SU-DHL-6 (cell line): Measurements from ENCODE around the gene ZNF580.

Experiments used
- CTCF ChIP-seq: fragments of 200-600 bp; sonication (generic); IDR thresholded peaks from one replicate; pipeline ENCODE4 v1.5.1; 2017; ENCODE audit warnings: antibody characterized with exemption, mild to moderate bottlenecking, low read length, moderate library complexity; ENCODE audit not compliant: insufficient read depth, poor library complexity, severe bottlenecking
- EZH2phosphoT487 ChIP-seq: fragments of 200-600 bp; sonication (generic), shearing (Covaris generic); conservative IDR thresholded peaks from 2 replicates; pipeline ENCODE4 v1.6.1; 2018; ENCODE audit warnings: mild to moderate bottlenecking, antibody characterized with exemption, low read length, moderate library complexity, mixed read lengths

GRCh38 chr19:55680339-55681130 lies 39.7 kb downstream of the ZNF580 start:
- no peak for TF ChIP-seq CTCF
- TF ChIP-seq EZH2phosphoT487 = no peak
